Activated naive CD4-positive, alpha-beta T cell treated with anti-CD3 and anti-CD28 coated beads, Interleukin-2, amount 50 U/mL, for 24 hours (primary cell): Measurements from ENCODE around the gene FANCC.
"Not testable (repeated sequence)": the region's sequence is repeated elsewhere in the genome, so short reads cannot be mapped to it uniquely, and the experiment has no call there.

Experiments
- H3K27ac Mint-ChIP-seq: one replicate; pipeline ENCODE4 v1.8.0; 2021; ENCODE audit warnings: mild to moderate bottlenecking, mixed read lengths
- H3K27me3 Mint-ChIP-seq: one replicate; pipeline ENCODE4 v1.8.0; 2021; ENCODE audit warnings: mixed read lengths
- H3K36me3 Mint-ChIP-seq: one replicate; pipeline ENCODE4 v1.8.0; 2021; ENCODE audit warnings: mixed read lengths
- H3K4me1 Mint-ChIP-seq: one replicate; pipeline ENCODE4 v1.8.0; 2021; ENCODE audit warnings: mixed read lengths
- H3K4me3 Mint-ChIP-seq: one replicate; pipeline ENCODE4 v1.8.0; 2021; ENCODE audit warnings: mild to moderate bottlenecking, mixed read lengths
- H3K9me3 Mint-ChIP-seq: one replicate; pipeline ENCODE4 v1.8.0; 2021; ENCODE audit warnings: mixed read lengths

FANCC gene

GRCh38 chr9:95204310-95204709 is 113.2 kb downstream of the FANCC start:
- Mint-ChIP-seq H3K27me3 (no peaks in the 10 kb centered on the region), H3K4me1 (no peaks in the 10 kb centered on the region), H3K4me3 (no peak overlapping the region), H3K9me3 (no peaks in the 10 kb centered on the region), H3K27ac (no peak overlapping the region), H3K36me3 (no peaks in the 10 kb centered on the region)

- not testable (repeated sequence) for H3K4me3 Mint-ChIP-seq, H3K36me3 Mint-ChIP-seq, H3K9me3 Mint-ChIP-seq, H3K27me3 Mint-ChIP-seq, H3K27ac Mint-ChIP-seq, H3K4me1 Mint-ChIP-seq
These were observed 114.5 kb downstream of the FANCC start for GRCh38 chr9:95203019-95203418.

GRCh38 chr9:95202076-95202681 is 115.3 kb downstream of the FANCC start:
- H3K4me1 Mint-ChIP-seq = no peaks in the 10 kb centered on the region
- no peak overlapping the region for H3K4me3 Mint-ChIP-seq
- no peaks in the 10 kb centered on the region for H3K9me3 Mint-ChIP-seq
- H3K36me3 Mint-ChIP-seq = no peaks in the 10 kb centered on the region
- H3K27ac Mint-ChIP-seq = no peak overlapping the region
- H3K27me3 Mint-ChIP-seq = no peaks in the 10 kb centered on the region

GRCh38 chr9:95201206-95201605 is 116.3 kb downstream of the FANCC start:
- no peaks in the 10 kb centered on the region for H3K27me3 Mint-ChIP-seq
- H3K36me3 Mint-ChIP-seq = no peaks in the 10 kb centered on the region
- no peak overlapping the region for H3K4me3 Mint-ChIP-seq
- H3K4me1 Mint-ChIP-seq = no peaks in the 10 kb centered on the region
- H3K9me3 Mint-ChIP-seq = no peaks in the 10 kb centered on the region
- H3K27ac Mint-ChIP-seq = no peak overlapping the region

GRCh38 chr9:95197692-95198271 is 119.7 kb downstream of the FANCC start:
- Mint-ChIP-seq H3K9me3 (peaks cover 10% of the 10 kb centered on the region), H3K27ac (no peak overlapping the region), H3K27me3 (no peaks in the 10 kb centered on the region), H3K4me1 (no peaks in the 10 kb centered on the region), H3K36me3 (peaks cover 3% of the 10 kb centered on the region), H3K4me3 (no peak overlapping the region)

GRCh38 chr9:95193480-95193879 is 124.0 kb downstream of the FANCC start:
- peaks cover 3% of the 10 kb centered on the region for H3K36me3 Mint-ChIP-seq
- no peaks in the 10 kb centered on the region for H3K27me3 Mint-ChIP-seq
- H3K4me3 Mint-ChIP-seq = no peak overlapping the region
- H3K27ac Mint-ChIP-seq = no peak overlapping the region
- peaks cover 10% of the 10 kb centered on the region for H3K9me3 Mint-ChIP-seq
- H3K4me1 Mint-ChIP-seq = peaks cover 23% of the 10 kb centered on the region

GRCh38 chr9:95193067-95193466 is 124.4 kb downstream of the FANCC start:
- Mint-ChIP-seq H3K9me3 (peaks cover 10% of the 10 kb centered on the region), H3K36me3 (peaks cover 3% of the 10 kb centered on the region), H3K4me3 (no peak overlapping the region), H3K27ac (no peak overlapping the region), H3K27me3 (no peaks in the 10 kb centered on the region), H3K4me1 (peaks cover 25% of the 10 kb centered on the region)

GRCh38 chr9:95192631-95193030 is 124.9 kb downstream of the FANCC start:
- no peak overlapping the region for H3K4me3 Mint-ChIP-seq
- peaks cover 10% of the 10 kb centered on the region for H3K9me3 Mint-ChIP-seq
- peaks cover 3% of the 10 kb centered on the region for H3K36me3 Mint-ChIP-seq
- H3K4me1 Mint-ChIP-seq = peaks cover 25% of the 10 kb centered on the region
- no peak overlapping the region for H3K27ac Mint-ChIP-seq
- no peaks in the 10 kb centered on the region for H3K27me3 Mint-ChIP-seq

- H3K9me3 Mint-ChIP-seq = peaks cover 10% of the 10 kb centered on the region
- H3K27me3 Mint-ChIP-seq = no peaks in the 10 kb centered on the region
- peaks cover 6% of the 10 kb centered on the region for H3K36me3 Mint-ChIP-seq
- no peak overlapping the region for H3K4me3 Mint-ChIP-seq
- peaks cover 25% of the 10 kb centered on the region for H3K4me1 Mint-ChIP-seq
- no peak overlapping the region for H3K27ac Mint-ChIP-seq
These were observed 127.1 kb downstream of the FANCC start for GRCh38 chr9:95190413-95190812.

GRCh38 chr9:95189251-95190098 is 128.0 kb downstream of the FANCC start:
- no peak overlapping the region for H3K27ac Mint-ChIP-seq
- peaks cover 7% of the 10 kb centered on the region for H3K36me3 Mint-ChIP-seq
- H3K4me1 Mint-ChIP-seq = peaks cover 25% of the 10 kb centered on the region
- peaks cover 10% of the 10 kb centered on the region for H3K9me3 Mint-ChIP-seq
- peak overlapping the region; percentile 12 for H3K4me3 Mint-ChIP-seq
- H3K27me3 Mint-ChIP-seq = no peaks in the 10 kb centered on the region

GRCh38 chr9:95188459-95188858 is 129.1 kb downstream of the FANCC start:
- Mint-ChIP-seq H3K4me3 (no peak overlapping the region), H3K36me3 (peaks cover 9% of the 10 kb centered on the region), H3K9me3 (peaks cover 7% of the 10 kb centered on the region), H3K27me3 (no peaks in the 10 kb centered on the region), H3K4me1 (peaks cover 25% of the 10 kb centered on the region), H3K27ac (no peak overlapping the region)

GRCh38 chr9:95185956-95186355 is 131.6 kb downstream of the FANCC start:
- H3K36me3 Mint-ChIP-seq = peaks cover 9% of the 10 kb centered on the region
- peaks cover 25% of the 10 kb centered on the region for H3K4me1 Mint-ChIP-seq
- no peak overlapping the region for H3K4me3 Mint-ChIP-seq
- no peaks in the 10 kb centered on the region for H3K9me3 Mint-ChIP-seq
- H3K27me3 Mint-ChIP-seq = no peaks in the 10 kb centered on the region
- H3K27ac Mint-ChIP-seq = no peak overlapping the region

- no peaks in the 10 kb centered on the region for H3K27me3 Mint-ChIP-seq
- H3K9me3 Mint-ChIP-seq = no peaks in the 10 kb centered on the region
- H3K4me3 Mint-ChIP-seq = no peak overlapping the region
- H3K36me3 Mint-ChIP-seq = peaks cover 9% of the 10 kb centered on the region
- no peak overlapping the region for H3K27ac Mint-ChIP-seq
- H3K4me1 Mint-ChIP-seq = no peaks in the 10 kb centered on the region
These were observed 134.5 kb downstream of the FANCC start for GRCh38 chr9:95182854-95183563.

GRCh38 chr9:95181835-95182234 is 135.7 kb downstream of the FANCC start:
- H3K4me1 Mint-ChIP-seq = no peaks in the 10 kb centered on the region
- H3K27me3 Mint-ChIP-seq = no peaks in the 10 kb centered on the region

GRCh38 chr9:95181226-95181818 is 136.2 kb downstream of the FANCC start:
- H3K36me3 Mint-ChIP-seq = peaks cover 7% of the 10 kb centered on the region
- no peaks in the 10 kb centered on the region for H3K4me1 Mint-ChIP-seq
- H3K27ac Mint-ChIP-seq = no peak overlapping the region
- H3K9me3 Mint-ChIP-seq = no peaks in the 10 kb centered on the region
- H3K4me3 Mint-ChIP-seq = no peak overlapping the region
- no peaks in the 10 kb centered on the region for H3K27me3 Mint-ChIP-seq

More at GRCh38 chr9:95181835-95182234, 135.7 kb downstream of the FANCC start:
- peaks cover 9% of the 10 kb centered on the region for H3K36me3 Mint-ChIP-seq
- H3K9me3 Mint-ChIP-seq = no peaks in the 10 kb centered on the region
- no peak overlapping the region for H3K27ac Mint-ChIP-seq
- H3K4me3 Mint-ChIP-seq = no peak overlapping the region
